Breast epithelium (tissue), 3 donors: ENCODE results near the gene AKR1A1.

ENCODE experiments used
- CTCF ChIP-seq, 3 donors: fragments of 450-650 bp; IDR thresholded peaks; one replicate each; pipeline ENCODE4 v1.5.1; 2016 to 2017; ENCODE audit warnings: antibody characterized with exemption in 3 of 3, mild to moderate bottlenecking in 3 of 3, moderate library complexity in 3 of 3
- POLR2A ChIP-seq: fragments of 450-650 bp; IDR thresholded peaks from one replicate; pipeline ENCODE4 v1.6.1; 2016; ENCODE audit warnings: antibody characterized with exemption, mild to moderate bottlenecking, moderate library complexity

- TF ChIP-seq CTCF (IDR thresholded peaks at IDR 0.05) = no peak
- no peak for TF ChIP-seq POLR2A
Observed at GRCh38 chr1:45563843-45564242, 13.2 kb downstream of the AKR1A1 start.
